Testis (tissue), 2 donors: ENCODE measurements around the gene DVL1.

Source experiments
- CTCF ChIP-seq, 3 experiments: fragments of 450-650 bp in 2 of 3; fragments of 200-600 bp in 1 of 3; sonication (generic) in 1 of 3; IDR thresholded peaks; one replicate each; pipeline ENCODE4 v1.5.1; 2016 to 2019; ENCODE audit warnings: antibody characterized with exemption in 3 of 3, mild to moderate bottlenecking in 2 of 3, moderate library complexity in 1 of 3
- POLR2A ChIP-seq: fragments of 450-650 bp; IDR thresholded peaks from one replicate; pipeline ENCODE4 v1.6.1; 2017; ENCODE audit warnings: antibody characterized with exemption, mild to moderate bottlenecking, moderate library complexity

- TF ChIP-seq CTCF (IDR thresholded peaks at IDR 0.05) (no peak), POLR2A (no peak)
Observed at GRCh38 chr1:1367315-1367714, 18.1 kb upstream of the DVL1 start.
